ENCODE results near the gene IFITM2.
A peak's percentile ranks its signal among the peaks of the same experiment; 100 is the strongest.
"Not testable (repeated sequence)": the region's sequence is repeated elsewhere in the genome, so short reads cannot be mapped to it uniquely, and the experiment has no call there.

Gene IFITM2

GRCh38 chr11:281486-282161, 26.0 kb upstream of the IFITM2 start:
- DNase-seq (ENCODE audit: low spot score), result no peak

DNA sequence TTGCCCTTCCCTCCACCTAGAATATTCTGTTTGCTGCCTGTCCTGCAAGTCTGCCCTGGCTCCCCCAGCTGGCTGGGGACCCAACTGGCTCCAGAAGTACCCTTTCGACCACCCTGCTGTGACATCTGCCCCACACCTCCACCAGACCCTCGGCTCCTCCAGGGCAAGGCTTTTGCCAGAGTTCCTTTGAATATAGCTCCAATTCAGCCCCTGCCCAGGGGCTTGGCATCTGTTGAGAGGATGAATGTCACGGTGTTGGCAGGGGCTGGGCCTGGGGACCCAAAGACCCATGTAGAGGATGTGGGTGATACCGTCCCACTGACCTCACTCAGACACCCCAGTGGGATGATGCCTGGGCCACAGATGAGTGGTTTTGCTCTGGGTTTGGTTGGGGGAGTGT, 25.4 kb upstream of the IFITM2 start:
- DNase-seq (ENCODE audit: low spot score), result no peak

GRCh38 chr11:282630-283360, 24.8 kb upstream of the IFITM2 start:
- no peak for DNase-seq (ENCODE audit: low spot score)

GRCh38 chr11:283405-284104, 24.1 kb upstream of the IFITM2 start:
- DNase-seq (ENCODE audit: low spot score), result no peak

GRCh38 chr11:284105-285020, 23.3 kb upstream of the IFITM2 start:
- DNase-seq (ENCODE audit: low spot score), result no peak

GRCh38 chr11:285021-285893, 22.4 kb upstream of the IFITM2 start:
- no peak for DNase-seq (ENCODE audit: low spot score)

DNA sequence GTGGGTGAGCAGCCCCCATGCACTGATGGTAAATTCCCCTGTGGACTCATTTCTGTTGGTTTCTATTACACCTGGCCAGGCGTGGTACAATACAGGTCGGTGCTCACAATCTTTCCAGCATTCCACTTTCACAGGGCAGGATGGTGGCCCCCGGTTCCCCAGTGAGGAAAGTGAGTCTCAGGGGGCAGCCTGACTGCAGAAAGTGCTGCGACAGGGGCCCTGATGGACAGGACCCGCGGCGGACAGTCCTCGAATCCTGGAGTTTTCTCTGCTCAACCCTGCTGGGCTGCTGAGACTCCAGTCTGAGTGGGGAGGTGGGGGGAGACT, 21.8 kb upstream of the IFITM2 start:
- DNase-seq (ENCODE audit: low spot score), result no peak

GRCh38 chr11:286977-287820, 20.4 kb upstream of the IFITM2 start:
- DNase-seq (ENCODE audit: low spot score), result not testable (repeated sequence)

DNA sequence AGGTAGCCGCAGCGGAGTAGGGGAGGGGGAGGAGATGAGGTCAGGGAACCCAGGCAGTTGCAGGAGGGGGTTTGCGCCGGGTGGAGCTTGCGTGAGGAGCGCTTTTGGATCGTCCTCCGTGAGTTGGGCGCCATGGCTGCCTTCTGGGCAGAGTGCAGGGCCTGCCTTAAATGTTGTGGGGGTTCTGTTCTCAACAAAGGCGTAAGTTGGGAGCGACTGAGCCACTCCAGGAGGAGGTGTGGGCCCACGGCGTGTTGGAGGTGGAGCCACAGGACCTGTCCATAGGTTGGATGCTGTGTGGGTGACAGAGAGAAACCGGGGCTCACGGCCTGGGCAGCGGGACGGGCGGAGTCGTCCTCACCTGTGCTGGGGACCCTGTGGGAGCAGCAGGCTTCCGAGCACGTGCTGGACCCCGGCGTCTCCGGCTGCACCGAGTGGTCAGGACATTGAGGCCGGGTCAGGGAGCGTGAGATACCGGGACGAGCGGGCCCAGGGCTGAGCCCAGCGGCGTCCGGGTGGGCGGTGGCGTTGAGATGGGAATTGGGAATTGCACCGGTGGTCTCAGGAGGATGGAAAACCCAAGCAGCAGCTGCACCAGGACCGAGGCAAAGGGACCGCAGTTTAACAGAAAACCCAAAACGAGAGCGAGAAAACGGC, 19.7 kb upstream of the IFITM2 start:
- DNase-seq (ENCODE audit: low spot score), result no peak

- DNase-seq (ENCODE audit: low spot score), result peak; percentile 52
Measured at GRCh38 chr11:288478-289397, 18.9 kb upstream of the IFITM2 start, which contains the start of gene PGGHG. Gene PGGHG, plus strand, starts transcription at chr11:289126. Its CDS starts 691 bp downstream, at chr11:289817.

- DNase-seq (ENCODE audit: low spot score), result no peak
Measured at GRCh38 chr11:289398-289711, 18.3 kb upstream of the IFITM2 start.

GRCh38 chr11:289712-290620, 17.6 kb upstream of the IFITM2 start:
- no peak for DNase-seq (ENCODE audit: low spot score)

DNA sequence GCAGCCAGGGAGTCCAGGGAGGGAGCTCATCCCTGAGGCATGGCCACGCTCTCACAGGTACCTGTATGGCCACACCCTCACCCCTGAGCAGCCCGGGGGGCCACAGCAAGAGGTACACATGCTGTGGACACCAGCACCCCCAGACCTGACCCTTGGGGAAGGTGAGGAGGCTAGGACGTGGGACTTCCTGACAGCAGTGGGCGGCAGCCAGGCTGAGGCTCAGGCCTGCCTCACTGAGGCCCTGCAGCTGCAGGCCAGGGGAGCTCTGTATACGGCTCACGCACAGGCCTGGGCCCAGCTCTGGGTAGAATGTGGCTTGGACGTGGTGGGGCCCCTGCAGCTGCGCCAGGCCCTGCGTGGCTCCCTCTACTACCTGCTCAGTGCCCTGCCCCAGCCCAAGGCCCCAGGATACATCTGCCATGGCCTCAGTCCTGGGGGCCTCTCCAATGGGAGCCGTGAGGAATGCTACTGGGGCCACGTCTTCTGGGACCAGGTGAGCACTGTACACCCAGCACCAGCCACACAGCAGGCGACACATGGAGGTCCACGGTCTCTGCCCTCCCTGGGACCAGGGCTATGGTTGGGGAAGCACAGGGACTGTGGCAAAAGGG, 16.9 kb upstream of the IFITM2 start:
- no peak for DNase-seq (ENCODE audit: low spot score)

DNA sequence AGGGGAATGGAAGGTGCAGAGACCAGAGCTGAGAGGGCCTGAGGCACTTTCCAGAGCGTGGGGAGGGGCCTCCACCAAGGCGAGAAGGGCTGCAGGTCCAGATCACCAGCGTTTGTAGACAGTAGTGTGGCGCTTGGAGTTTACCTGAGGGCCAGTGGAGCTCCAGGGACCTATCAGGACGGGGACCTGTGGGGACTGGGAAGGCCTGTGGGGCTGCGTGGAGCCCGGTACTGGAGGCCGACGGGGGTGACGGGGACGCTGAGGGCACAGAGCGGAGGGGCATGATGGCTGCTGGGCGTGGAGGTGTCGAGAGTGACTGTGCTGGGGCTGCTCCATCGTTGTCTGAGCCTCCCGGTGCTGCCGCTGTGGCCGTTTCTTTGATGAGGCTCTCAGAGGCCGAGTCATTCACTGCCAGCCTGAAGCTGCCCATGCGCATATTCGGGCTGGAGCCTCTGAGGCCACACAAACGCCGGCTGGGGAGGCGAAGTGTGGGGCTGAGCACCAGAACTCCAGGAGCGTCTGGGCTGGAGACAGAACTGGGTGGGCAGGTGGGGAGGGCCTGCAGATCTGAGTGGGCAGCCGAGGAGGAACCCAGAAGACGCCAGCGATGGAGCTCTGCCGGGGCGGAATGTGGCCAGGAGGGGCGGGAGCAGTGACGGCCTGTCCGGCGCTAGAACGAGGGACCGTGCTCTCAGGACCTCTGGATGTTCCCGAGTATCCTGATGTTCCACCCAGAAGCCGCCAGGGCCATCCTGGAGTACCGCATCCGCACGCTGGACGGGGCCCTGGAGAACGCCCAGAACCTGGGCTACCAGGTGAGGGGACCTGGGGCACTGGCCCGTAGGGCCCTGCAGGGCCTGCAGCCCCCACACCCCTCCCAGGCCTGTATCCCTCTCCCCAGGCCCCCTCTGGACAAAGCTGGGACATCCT, 16.1 kb upstream of the IFITM2 start:
- DNase-seq (ENCODE audit: low spot score), result no peak

DNA sequence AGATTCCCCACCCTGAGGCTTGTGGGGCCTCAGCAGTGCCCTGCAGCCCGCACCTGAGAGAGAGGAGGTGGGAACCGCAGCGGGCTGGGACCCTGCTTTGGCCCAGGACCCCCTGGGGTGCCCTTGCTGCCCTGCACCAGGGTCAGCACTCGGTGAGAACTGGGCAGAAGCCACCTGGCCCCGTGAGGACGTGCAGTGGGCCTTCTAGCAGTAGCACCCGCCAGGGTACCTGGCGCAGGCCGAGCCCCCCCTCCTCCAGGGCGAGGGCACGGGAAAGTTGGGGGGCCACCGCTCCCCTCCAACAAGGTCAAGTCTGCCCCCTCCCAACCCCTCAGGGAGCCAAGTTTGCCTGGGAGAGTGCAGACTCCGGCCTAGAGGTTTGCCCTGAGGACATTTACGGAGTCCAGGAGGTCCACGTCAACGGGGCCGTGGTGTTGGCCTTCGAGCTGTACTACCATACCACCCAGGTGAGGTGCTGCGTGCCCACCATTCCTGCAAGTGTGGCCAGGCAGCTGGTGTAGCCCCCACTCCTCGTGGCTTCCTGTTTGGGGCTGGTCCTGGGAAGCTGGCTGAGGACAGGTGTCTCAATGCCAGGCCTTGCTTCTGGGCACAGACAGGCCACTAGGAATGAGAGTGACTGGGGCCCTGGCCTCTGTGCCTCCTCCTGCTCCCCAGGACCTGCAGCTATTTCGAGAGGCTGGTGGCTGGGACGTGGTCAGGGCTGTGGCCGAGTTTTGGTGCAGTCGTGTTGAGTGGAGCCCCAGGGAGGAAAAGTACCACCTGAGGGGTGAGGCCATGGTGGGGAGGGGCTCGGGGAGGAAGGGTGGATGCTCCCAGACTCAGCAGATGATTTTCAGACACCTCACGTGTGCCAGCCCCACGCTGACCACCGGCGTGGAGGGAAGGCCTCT, 15.2 kb upstream of the IFITM2 start:
- no peak for DNase-seq (ENCODE audit: low spot score)

Measured in COLO829 (cell line).